Heart right ventricle (tissue), 16 donors: ENCODE data around the gene NAA11. TPM values are rescaled to one million over a fixed set of nuclear protein-coding genes. Genes with fewer than 3 reads are reported as not detected.

Experiments used
- ATAC-seq, 8 donors: fragments of 200-7000 bp; cut with Tn5 transposase; one replicate each; pipeline ENCODE4 v1.9.1; 2020; ENCODE audit warnings: mild to moderate bottlenecking in 8 of 8, moderate library complexity in 8 of 8, moderate number of reproducible peaks in 1 of 8
- DNase-seq, 2 donors: peaks; one replicate each; pipeline ENCODE4 v3.0.0-alpha.2; 2020
- H3K27ac ChIP-seq, 10 donors: fragments of 200-600 bp; sonication (generic) in 2 of 10; one replicate each; pipeline versions ENCODE4 v1.5.0 to v1.8.0; 2020 to 2022; ENCODE audit warnings: mild to moderate bottlenecking in 3 of 10
- H3K27me3 ChIP-seq, 7 donors: fragments of 200-600 bp; one replicate each; pipeline ENCODE4 v1.8.0; 2021 to 2022; ENCODE audit warnings: mild to moderate bottlenecking in 2 of 7
- H3K36me3 ChIP-seq, 9 donors: fragments of 200-600 bp; sonication (generic) in 1 of 9; one replicate each; pipeline versions ENCODE4 v1.5.0 to v1.8.0; 2020 to 2022; ENCODE audit warnings: mild to moderate bottlenecking in 2 of 9
- H3K4me1 ChIP-seq, 9 donors: fragments of 200-600 bp; sonication (generic) in 1 of 9; one replicate each; pipeline versions ENCODE4 v1.5.0 to v1.8.0; 2020 to 2022; ENCODE audit warnings: mild to moderate bottlenecking in 4 of 9
- H3K4me3 ChIP-seq, 10 donors: fragments of 200-600 bp; sonication (generic) in 2 of 10; one replicate each; pipeline versions ENCODE4 v1.5.0 to v1.8.0; 2020 to 2022; ENCODE audit warnings: mild to moderate bottlenecking in 7 of 10, moderate library complexity in 2 of 10
- H3K9me3 ChIP-seq, 11 donors: fragments of 200-600 bp in 10 of 11; sonication (generic) in 2 of 11; one replicate each; pipeline versions ENCODE4 v1.5.0 to v1.8.0; 2013 to 2022; ENCODE audit warnings: mild to moderate bottlenecking in 2 of 11, control low read depth in 1 of 11, moderate library complexity in 1 of 11
- WGBS, 2 donors: extraction: QIAGEN DNeasy Blood & Tissue Kit; methylation state at CpG; one replicate each; pipeline ENCODE4 v1.1.7; 2013; ENCODE audit warnings: inconsistent platforms in 1 of 2; 5-methylcytosine and 5-hydroxymethylcytosine counted together
- intact Hi-C, 10 donors: fragments of 100-400 bp; cut with DNase I; formaldehyde crosslinking; loops; one replicate each; pipeline versions ENCODE4 v1.11.1 to v1.14.2; 2022
- polyA plus RNA-seq, 2 donors: library from polyadenylated mRNA; stranded (reverse); fragments of 200-250 nt; gene quantifications; one replicate each; pipeline ENCODE4 v1.2.3, GENCODE V29; 2013
- total RNA-seq, 10 donors: library from RNA; stranded (reverse); fragmentation: NEBNext Ultra II Directional in 3 of 10; extraction: Animal tissue kit (Norgen Biotek cat#: 25700) in 3 of 10; gene quantifications; one replicate each; pipeline versions ENCODE4 v1.2.1 to v1.2.4, GENCODE V29; 2021 to 2023
- TF ChIP-seq, protein P1 (sequence below), 9 donors: fragments of 200-600 bp; sonication (generic) in 2 of 9; IDR thresholded peaks; one replicate each; pipeline versions ENCODE4 v1.5.0 to v1.8.0; 2021 to 2022; ENCODE audit warnings: antibody characterized with exemption in 9 of 9, mild to moderate bottlenecking in 5 of 9, moderate library complexity in 1 of 9
- donor health status: Arrhythmogenic right ventricular cardiomyopathy.
- donor health status: ischemic (EF 13 %, LVEDD 7.1; RV severe dilation, severe dysfunction).
- donor health status: healthy with polysubstance abuse.
- donor health status: DM: no; HTN: yes; CAD: no.
- donor health status: DM: no; HTN: no; CAD: no.
- donor health status: ischemic (EF 25% LVEDD 6.9; RV normal size, moderate dysfunction).
- donor health status: ischemic (EF 25% LVEDD 5.7; RV mildly dilated, moderate dysfunction).
- donor health status: healthy.
- donor health status: DM: yes; HTN: yes; CAD: no.
- donor health status: Ischemic cardiomyopathy.
- donor health status: ischemic (EF 35%, LVEDD 5.7; RV mildly dilated, moderate dysfunction).
- donor health status: nonischemic (EF 11% LVEDD 7.7; RV severe dilation, severe dysfunction).
- donor health status: DM: yes; HTN: yes; CAD: no.
- donor health status: PGD.
- donor health status: ischemic (EF 29% LVEDD 5.4; RV normal size, mild dysfunction).
- donor health status: nonischemic (EF 23%, LVEDD 6.1; RV moderate dilation, normal function).

The NAA11 gene
- total and polyA plus RNA-seq, 12 donors, result not detected

DNA sequence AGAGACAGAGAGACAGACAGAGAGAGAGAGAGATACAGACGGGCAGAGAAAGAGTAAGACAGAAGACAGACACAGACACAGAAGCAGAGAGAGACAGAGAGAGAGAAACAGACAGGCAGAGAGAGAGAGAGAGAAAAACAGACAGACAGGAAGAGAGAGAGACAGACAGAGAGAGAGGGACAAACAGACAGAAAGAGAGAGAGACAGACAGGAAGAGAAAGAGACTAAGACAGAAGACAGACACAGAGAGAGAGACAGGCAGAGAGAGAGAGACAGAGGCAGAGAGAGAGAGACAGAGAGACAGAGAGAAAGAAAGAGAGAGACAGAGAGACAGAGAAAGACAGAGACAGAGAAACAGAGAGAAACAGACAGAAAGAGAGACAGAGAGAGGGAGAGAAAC lies 27.2 kb upstream of the NAA11 start:
- Histone ChIP-seq H3K27ac (no peak overlapping the region), H3K36me3 (no peaks in the 10 kb centered on the region), H3K4me3 (no peak overlapping the region), H3K4me1 (no peaks in the 10 kb centered on the region), H3K9me3 (peaks cover 0 to 8% (median 0%) of the 10 kb centered on the region in 11 donors), H3K27me3 (peaks cover 0 to 4% (median 0%) of the 10 kb centered on the region in 7 donors)
- no peak for DNase-seq
- WGBS, 2 donors, result 71 to 87% methylated on average over 1 of the region's 1 CpG
- TF ChIP-seq, protein P1, sequence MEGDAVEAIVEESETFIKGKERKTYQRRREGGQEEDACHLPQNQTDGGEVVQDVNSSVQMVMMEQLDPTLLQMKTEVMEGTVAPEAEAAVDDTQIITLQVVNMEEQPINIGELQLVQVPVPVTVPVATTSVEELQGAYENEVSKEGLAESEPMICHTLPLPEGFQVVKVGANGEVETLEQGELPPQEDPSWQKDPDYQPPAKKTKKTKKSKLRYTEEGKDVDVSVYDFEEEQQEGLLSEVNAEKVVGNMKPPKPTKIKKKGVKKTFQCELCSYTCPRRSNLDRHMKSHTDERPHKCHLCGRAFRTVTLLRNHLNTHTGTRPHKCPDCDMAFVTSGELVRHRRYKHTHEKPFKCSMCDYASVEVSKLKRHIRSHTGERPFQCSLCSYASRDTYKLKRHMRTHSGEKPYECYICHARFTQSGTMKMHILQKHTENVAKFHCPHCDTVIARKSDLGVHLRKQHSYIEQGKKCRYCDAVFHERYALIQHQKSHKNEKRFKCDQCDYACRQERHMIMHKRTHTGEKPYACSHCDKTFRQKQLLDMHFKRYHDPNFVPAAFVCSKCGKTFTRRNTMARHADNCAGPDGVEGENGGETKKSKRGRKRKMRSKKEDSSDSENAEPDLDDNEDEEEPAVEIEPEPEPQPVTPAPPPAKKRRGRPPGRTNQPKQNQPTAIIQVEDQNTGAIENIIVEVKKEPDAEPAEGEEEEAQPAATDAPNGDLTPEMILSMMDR (IDR thresholded peaks at IDR 0.05), result no peak
- intact Hi-C loops, result no loop called here
- no peak for ATAC-seq

DNA sequence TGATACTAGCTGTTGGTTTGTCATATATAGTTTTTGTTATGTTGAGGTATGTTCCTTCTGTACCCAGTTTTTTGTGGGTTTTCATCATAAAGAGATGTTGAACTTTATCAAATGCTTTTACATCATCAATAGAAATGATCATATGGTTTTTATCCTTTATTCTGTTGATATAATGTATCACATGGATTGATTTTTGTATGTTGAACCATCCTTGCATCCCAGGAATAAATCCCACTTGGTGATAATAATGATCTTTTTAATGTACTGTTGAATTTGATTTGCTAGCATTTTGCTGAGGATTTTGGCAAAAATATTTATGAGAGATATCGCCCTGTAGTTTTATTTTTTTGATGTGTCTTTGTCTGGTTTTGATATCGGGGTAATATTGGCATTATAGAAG lies 22.5 kb upstream of the NAA11 start:
- Histone ChIP-seq H3K4me3 (no peak overlapping the region), H3K4me1 (no peaks in the 10 kb centered on the region), H3K9me3 (peaks cover 0 to 32% (median 8%) of the 10 kb centered on the region in 11 donors), H3K27me3 (no peaks in the 10 kb centered on the region), H3K36me3 (no peaks in the 10 kb centered on the region), H3K27ac (no peak overlapping the region)
- intact Hi-C loops, result no loop called here
- WGBS, 2 donors, result 84 to 86% methylated on average over 2 of the region's 2 CpGs
- DNase-seq (no peak), ATAC-seq (no peak)
- TF ChIP-seq, protein P1 (IDR thresholded peaks at IDR 0.05), result no peak

DNA sequence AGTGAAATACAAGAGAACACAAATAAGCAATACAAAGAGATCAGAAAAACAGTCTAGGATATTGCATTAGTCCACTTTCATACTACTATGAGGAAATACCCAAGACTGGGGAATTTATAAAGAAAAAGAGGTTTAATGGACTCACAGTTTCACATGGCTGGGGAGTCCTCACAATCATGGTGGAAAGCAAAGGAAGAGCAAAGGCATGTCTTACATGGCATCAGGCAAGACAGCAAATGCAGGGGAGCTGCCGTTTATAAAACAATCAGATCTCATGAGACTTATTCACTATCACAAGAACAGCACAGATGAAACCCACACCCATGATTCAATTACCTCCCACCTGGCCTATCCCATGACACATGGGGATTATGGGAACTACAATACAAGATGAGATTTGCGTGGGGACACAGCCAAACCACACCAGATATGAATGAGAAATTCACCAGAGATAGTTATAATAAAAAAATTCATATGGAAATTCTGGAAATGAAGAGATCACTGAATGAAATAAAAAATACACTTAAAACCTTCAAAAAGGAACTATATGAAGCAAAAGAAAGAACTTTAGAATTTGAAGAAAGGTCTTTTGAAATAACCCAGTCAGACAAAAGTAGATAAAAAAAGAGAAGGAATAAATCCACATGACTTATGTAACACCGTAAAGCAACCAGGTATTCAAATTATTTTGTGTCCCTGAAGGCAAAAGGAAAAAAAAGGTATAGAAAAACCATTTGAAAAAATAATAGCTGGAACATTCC lies 16.2 kb upstream of the NAA11 start:
- no peaks in the 10 kb centered on the region for H3K4me1 ChIP-seq
- ATAC-seq, result no peak
- WGBS, 2 donors, result 75 to 87% methylated on average over 3 of the region's 3 CpGs
- TF ChIP-seq, protein P1 (IDR thresholded peaks at IDR 0.05), result no peak
- H3K4me3 ChIP-seq, result no peak overlapping the region
- H3K9me3 ChIP-seq, result peaks cover 0 to 55% (median 17%) of the 10 kb centered on the region in 11 donors
- no peak overlapping the region for H3K27ac ChIP-seq
- no peaks in the 10 kb centered on the region for H3K27me3 ChIP-seq
- intact Hi-C loops, result no loop called here
- no peak for DNase-seq
- no peaks in the 10 kb centered on the region for H3K36me3 ChIP-seq

DNA sequence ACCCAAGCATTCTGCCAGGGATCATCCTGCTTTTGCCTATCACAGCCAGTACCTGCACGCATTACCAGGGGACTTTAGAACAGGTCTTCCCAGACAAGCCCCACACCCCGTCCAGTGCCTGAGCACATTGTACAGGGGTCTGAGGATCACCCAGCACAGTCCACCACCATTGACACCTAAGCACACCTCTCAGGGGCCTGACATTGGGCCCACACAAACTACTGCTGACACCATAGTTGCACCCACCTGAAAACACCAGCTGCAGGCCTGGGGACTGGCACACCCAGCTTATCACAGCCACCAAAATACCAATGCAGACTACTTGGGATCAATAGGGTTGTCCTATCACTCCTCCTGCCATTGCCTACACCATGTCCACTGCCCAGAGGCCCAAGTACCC lies 14.7 kb upstream of the NAA11 start:
- Histone ChIP-seq H3K4me1 (no peaks in the 10 kb centered on the region), H3K9me3 (peaks cover 0 to 49% (median 17%) of the 10 kb centered on the region in 11 donors), H3K4me3 (no peak overlapping the region), H3K27ac (no peak overlapping the region), H3K36me3 (no peaks in the 10 kb centered on the region), H3K27me3 (no peaks in the 10 kb centered on the region)
- TF ChIP-seq, protein P1 (IDR thresholded peaks at IDR 0.05), result no peak
- DNase-seq, result no peak
- WGBS, 2 donors, result 97 to 98% methylated on average over 2 of the region's 2 CpGs
- no peak for ATAC-seq
- intact Hi-C loops, result no loop called here
